GM12878 (cell line): ENCODE results near the gene CREBRF. TPM values are rescaled to one million over a fixed set of nuclear protein-coding genes. Genes with fewer than 3 reads are reported as not detected.

Experiments used
- ATAC-seq: fragments of 200-7000 bp; cut with Tn5 transposase; 3 replicates; pipeline ENCODE4 v1.9.1; 2020; ENCODE audit warnings: mild to moderate bottlenecking, moderate library complexity
- BruUV-seq: library from RNA; stranded (reverse); fragments of 400-500 nt; replicated peaks from 2 replicates; lab custom pipeline; 2021; lab: Mats Ljungman, UMichigan
- CTCF ChIA-PET: fragments of 300-600 bp; sonication (Branson Sonifier 250); formaldehyde crosslinking; extraction: SDS; loops from one replicate; lab custom pipeline; 2021; ENCODE audit warnings: inconsistent platforms; lab: Yijun Ruan, JAX
- POLR2A ChIA-PET: fragments of 350-600 bp; formaldehyde crosslinking; extraction: SDS; loops from one replicate; lab custom pipeline; 2021; ENCODE audit warnings: inconsistent platforms; lab: Charles Lee
- RAD21 ChIA-PET: fragments of 300-600 bp; sonication (Branson Sonifier 250); formaldehyde crosslinking; loops from one replicate; lab custom pipeline; 2023; ENCODE audit warnings: antibody characterized with exemption; ENCODE audit not compliant: unreplicated experiment; lab: Charles Lee
- SMC1A ChIA-PET: fragments of 300-600 bp; sonication (Branson Sonifier 250); formaldehyde crosslinking; loops from one replicate; lab custom pipeline; 2023; ENCODE audit not compliant: unreplicated experiment, uncharacterized antibody; lab: Charles Lee
- DNase-seq: peaks from one replicate; pipeline ENCODE4 v3.0.0-alpha.2; 2011; ENCODE audit warnings: low read depth, low spot score
- FAIRE-seq: peaks from 3 replicates; lab custom pipeline; 2011; peaks lifted over from hg19 to GRCh38; lab: Jason Lieb, UNC
- H2AFZ ChIP-seq: 2 replicates; pipeline ENCODE4 v1.6.0; 2011; ENCODE audit warnings: low read depth, low read length, control low read depth; ENCODE audit not compliant: control insufficient read depth
- H3K27ac ChIP-seq: 2 replicates; pipeline ENCODE4 v1.5.1; 2011; ENCODE audit warnings: control low read depth; ENCODE audit not compliant: control insufficient read depth, insufficient read depth
- H3K27me3 ChIP-seq, 2 experiments: replicated peaks in 1 of 2; 2 replicates each; pipeline versions ENCODE4 v1.6.0 to v1.6.1; 2011; ENCODE audit warnings: low read length in 1 of 2; ENCODE audit not compliant: control insufficient read depth in 2 of 2, insufficient read depth in 2 of 2
- H3K36me3 ChIP-seq, 2 experiments: 2 replicates each; pipeline ENCODE4 v1.5.1; 2011; ENCODE audit warnings: low read length in 1 of 2; ENCODE audit not compliant: control insufficient read depth in 2 of 2, insufficient read depth in 2 of 2
- H3K4me1 ChIP-seq: 2 replicates; pipeline ENCODE4 v1.6.1; 2011; ENCODE audit warnings: mild to moderate bottlenecking, low read length, moderate library complexity, mixed read lengths; ENCODE audit not compliant: control insufficient read depth, insufficient read depth
- H3K4me2 ChIP-seq: 2 replicates; pipeline ENCODE4 v1.6.0; 2011; ENCODE audit warnings: control low read depth; ENCODE audit not compliant: control insufficient read depth, insufficient read depth
- H3K4me3 ChIP-seq: fragments of 200-600 bp; sonication (generic); 2 replicates; pipeline ENCODE4 v1.5.1; 2016
- H3K79me2 ChIP-seq: 2 replicates; pipeline ENCODE4 v1.6.0; 2011; ENCODE audit warnings: low read length; ENCODE audit not compliant: control insufficient read depth, insufficient read depth
- H3K9ac ChIP-seq: 2 replicates; pipeline ENCODE4 v1.8.0; 2011; ENCODE audit warnings: low read length, control low read depth, mixed read lengths; ENCODE audit not compliant: control insufficient read depth, insufficient read depth
- H3K9me3 ChIP-seq: replicated peaks from 3 replicates; pipeline ENCODE4 v1.5.1; 2011; ENCODE audit warnings: mild to moderate bottlenecking, low read length; ENCODE audit not compliant: control insufficient read depth, insufficient read depth
- H4K20me1 ChIP-seq: 2 replicates; pipeline ENCODE4 v1.6.0; 2011; ENCODE audit not compliant: control insufficient read depth, insufficient read depth
- EZH2 ChIP-seq: IDR thresholded peaks from 2 replicates; pipeline ENCODE4 v1.6.1; 2012; ENCODE audit warnings: low read depth, mild to moderate bottlenecking, control low read depth, inconsistent platforms, low read length, borderline replicate concordance; ENCODE audit not compliant: control insufficient read depth
- NR2C1 ChIP-seq: fragments of 450-650 bp; IDR thresholded peaks from 2 replicates; pipeline ENCODE4 v1.6.1; 2017; ENCODE audit warnings: antibody characterized with exemption, mild to moderate bottlenecking, moderate library complexity
- SMARCA5 ChIP-seq: fragments of 450-650 bp; IDR thresholded peaks from 2 replicates; pipeline ENCODE4 v1.6.1; 2017; ENCODE audit warnings: mild to moderate bottlenecking
- WGBS: methylation state at CpG from one replicate; pipeline ENCODE4 v1.1.6; 2016; ENCODE audit warnings: low lambda C conversion rate; ENCODE audit not compliant: insufficient replicate concordance, insufficient coverage; ENCODE audit errors: missing lambda C conversion rate; 5-methylcytosine and 5-hydroxymethylcytosine counted together
- in situ Hi-C: fragments of 300-500 bp; cut with MboI; formaldehyde crosslinking; loops from 9 replicates; pipeline ENCODE4 v1.14.3; 2018; ENCODE audit warnings: mixed read lengths
- intact Hi-C: fragments of 100-400 bp; cut with micrococcal nuclease; formaldehyde crosslinking; loops from one replicate; pipeline ENCODE4 v1.14.2; 2022; ENCODE audit not compliant: unreplicated experiment
- polyA plus RNA-seq, 11 experiments: library from polyadenylated mRNA; depleted of rRNA in 4 of 11; unstranded in 6 of 11; stranded (reverse) in 5 of 11; fragments of >200 nt; fragmentation: Nextera tagmentation in 4 of 11; fragmentation: Illumina TruSeq in 1 of 11; extraction: Ambion mirVana in 4 of 11; extraction: Trizol in 1 of 11; gene quantifications; 1 replicate in 1 of 11; 2 replicates in 10 of 11; pipeline versions ENCODE4 v1.2.1 to v1.2.3, GENCODE V29; 2011 to 2016; ENCODE audit warnings: inconsistent platforms in 2 of 11, missing spikeins in 2 of 11, low read depth in 1 of 11
- total RNA-seq, 4 experiments: library from RNA; depleted of rRNA in 3 of 4; stranded (reverse); fragments of >200 nt in 3 of 4; fragmentation: Illumina TruSeq in 1 of 4; extraction: Trizol in 1 of 4; gene quantifications; 2 replicates each; pipeline versions ENCODE4 v1.2.1 to v1.2.3, GENCODE V29; 2013 to 2021
- TF ChIP-seq, protein P1 (sequence below): fragments of 450-650 bp; formaldehyde crosslinking; IDR thresholded peaks from 2 replicates; pipeline ENCODE4 v1.4.0; 2022; ENCODE audit warnings: mild to moderate bottlenecking, moderate library complexity

CREBRF gene
- total and polyA plus RNA-seq, 10 of the 15 experiments (the other 5 are each of a cell fraction or from before 2014, with no cell fraction given) = 1.2 to 12.7 (median 3.9) TPM

DNA sequence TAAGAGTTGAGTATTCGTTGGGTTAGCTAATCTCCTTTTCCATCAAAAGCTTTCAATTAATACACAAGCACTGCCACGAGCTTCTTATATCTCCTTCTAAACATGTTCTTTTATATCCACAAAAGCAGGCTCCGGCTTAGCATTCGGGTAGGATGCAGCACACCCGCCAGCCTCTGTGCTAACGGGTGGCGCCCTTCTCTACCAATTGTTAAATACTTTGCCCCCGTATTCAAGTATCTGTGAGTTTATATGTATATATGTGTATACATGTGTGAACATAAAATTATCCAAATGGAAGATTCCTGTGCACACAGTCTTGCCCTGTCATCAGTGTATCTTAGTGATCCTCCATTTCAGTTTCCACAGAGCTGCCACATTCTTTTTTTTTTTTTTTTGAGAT, 116.0 kb downstream of the CREBRF start:
- no peak overlapping the region for H3K9ac ChIP-seq
- no peak for FAIRE-seq
- ChIA-PET POLR2A (interaction anchor here (0.6 kb wide), 1 partner anchor 337 kb away, joined by 5 read pairs; no protein-coding TSS in a partner anchor), CTCF (no interaction called here), RAD21 (no interaction called here), SMC1A (no interaction called here)
- intact Hi-C loops (no loop called here), in situ Hi-C loops (no loop called here)
- no peak overlapping the region for H3K4me3 ChIP-seq
- 78% methylated on average over 8 of the region's 8 CpGs for WGBS
- H3K9me3 ChIP-seq = no peaks in the 10 kb centered on the region
- ATAC-seq = no peak
- no peaks in the 10 kb centered on the region for H4K20me1 ChIP-seq
- no peak for DNase-seq
- no peak for TF ChIP-seq NR2C1
- TF ChIP-seq EZH2 = no peak
- H3K27me3 ChIP-seq = no peaks in the 10 kb centered on the region
- H2AFZ ChIP-seq = no peak overlapping the region
- no peak overlapping the region for H3K4me2 ChIP-seq
- H3K36me3 ChIP-seq = no peaks in the 10 kb centered on the region
- H3K79me2 ChIP-seq = no peaks in the 10 kb centered on the region
- no peak overlapping the region for H3K27ac ChIP-seq
- H3K4me1 ChIP-seq = no peaks in the 10 kb centered on the region
- BruUV-seq = no TSS peak

DNA sequence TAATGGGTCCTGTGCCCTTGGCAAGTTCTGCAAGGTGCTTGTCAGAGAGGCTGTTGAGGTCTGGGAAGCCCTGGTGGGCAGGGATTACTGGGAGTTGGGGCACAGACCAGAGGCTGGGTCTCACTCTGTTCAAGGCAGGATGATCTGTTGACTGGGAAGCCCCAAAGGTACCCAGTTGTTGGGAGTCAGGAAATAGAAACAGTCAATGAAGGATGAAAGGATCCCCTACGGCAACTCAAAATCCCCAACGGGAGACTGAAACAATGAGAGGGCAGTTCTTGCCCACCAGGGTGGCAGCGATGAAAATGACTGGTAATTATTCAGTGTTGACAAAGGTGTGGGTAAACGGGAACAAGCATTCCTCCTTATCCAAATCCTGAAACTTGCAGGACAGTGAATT, 119.4 kb downstream of the CREBRF start:
- H3K4me1 ChIP-seq = no peaks in the 10 kb centered on the region
- ATAC-seq (no peak), DNase-seq (no peak), FAIRE-seq (no peak)
- in situ Hi-C loops = no loop called here
- no peak overlapping the region for H3K4me2 ChIP-seq
- no peaks in the 10 kb centered on the region for H3K36me3 ChIP-seq
- 11% methylated on average over 4 of the region's 4 CpGs for WGBS
- H2AFZ ChIP-seq = no peak overlapping the region
- ChIA-PET SMC1A (no interaction called here), CTCF (no interaction called here), RAD21 (no interaction called here), POLR2A (no interaction called here)
- H3K79me2 ChIP-seq = no peaks in the 10 kb centered on the region
- intact Hi-C loops = no loop called here
- no peaks in the 10 kb centered on the region for H3K27me3 ChIP-seq
- BruUV-seq = no TSS peak
- no peak overlapping the region for H3K4me3 ChIP-seq
- TF ChIP-seq, protein P1, sequence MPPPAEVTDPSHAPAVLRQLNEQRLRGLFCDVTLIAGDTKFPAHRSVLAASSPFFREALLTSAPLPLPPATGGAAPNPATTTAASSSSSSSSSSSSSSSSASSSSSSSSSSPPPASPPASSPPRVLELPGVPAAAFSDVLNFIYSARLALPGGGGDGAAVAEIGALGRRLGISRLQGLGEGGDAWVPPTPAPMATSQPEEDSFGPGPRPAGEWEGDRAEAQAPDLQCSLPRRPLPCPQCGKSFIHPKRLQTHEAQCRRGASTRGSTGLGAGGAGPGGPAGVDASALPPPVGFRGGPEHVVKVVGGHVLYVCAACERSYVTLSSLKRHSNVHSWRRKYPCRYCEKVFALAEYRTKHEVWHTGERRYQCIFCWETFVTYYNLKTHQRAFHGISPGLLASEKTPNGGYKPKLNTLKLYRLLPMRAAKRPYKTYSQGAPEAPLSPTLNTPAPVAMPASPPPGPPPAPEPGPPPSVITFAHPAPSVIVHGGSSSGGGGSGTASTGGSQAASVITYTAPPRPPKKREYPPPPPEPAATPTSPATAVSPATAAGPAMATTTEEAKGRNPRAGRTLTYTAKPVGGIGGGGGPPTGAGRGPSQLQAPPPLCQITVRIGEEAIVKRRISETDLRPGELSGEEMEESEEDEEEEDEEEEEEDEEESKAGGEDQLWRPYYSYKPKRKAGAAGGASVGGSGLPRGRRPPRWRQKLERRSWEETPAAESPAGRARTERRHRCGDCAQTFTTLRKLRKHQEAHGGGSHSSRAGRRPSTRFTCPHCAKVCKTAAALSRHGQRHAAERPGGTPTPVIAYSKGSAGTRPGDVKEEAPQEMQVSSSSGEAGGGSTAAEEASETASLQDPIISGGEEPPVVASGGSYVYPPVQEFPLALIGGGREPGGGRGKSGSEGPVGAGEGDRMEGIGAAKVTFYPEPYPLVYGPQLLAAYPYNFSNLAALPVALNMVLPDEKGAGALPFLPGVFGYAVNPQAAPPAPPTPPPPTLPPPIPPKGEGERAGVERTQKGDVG = no peak
- no peak for TF ChIP-seq SMARCA5
- no peak overlapping the region for H3K27ac ChIP-seq
- H3K9me3 ChIP-seq = no peaks in the 10 kb centered on the region
- H3K9ac ChIP-seq = no peak overlapping the region
- no peaks in the 10 kb centered on the region for H4K20me1 ChIP-seq
